Measurements from ENCODE around the gene CSTF3.
"Not testable (repeated sequence)": the region's sequence is repeated elsewhere in the genome, so short reads cannot be mapped to it uniquely, and the experiment has no call there.

The CSTF3 gene

DNA sequence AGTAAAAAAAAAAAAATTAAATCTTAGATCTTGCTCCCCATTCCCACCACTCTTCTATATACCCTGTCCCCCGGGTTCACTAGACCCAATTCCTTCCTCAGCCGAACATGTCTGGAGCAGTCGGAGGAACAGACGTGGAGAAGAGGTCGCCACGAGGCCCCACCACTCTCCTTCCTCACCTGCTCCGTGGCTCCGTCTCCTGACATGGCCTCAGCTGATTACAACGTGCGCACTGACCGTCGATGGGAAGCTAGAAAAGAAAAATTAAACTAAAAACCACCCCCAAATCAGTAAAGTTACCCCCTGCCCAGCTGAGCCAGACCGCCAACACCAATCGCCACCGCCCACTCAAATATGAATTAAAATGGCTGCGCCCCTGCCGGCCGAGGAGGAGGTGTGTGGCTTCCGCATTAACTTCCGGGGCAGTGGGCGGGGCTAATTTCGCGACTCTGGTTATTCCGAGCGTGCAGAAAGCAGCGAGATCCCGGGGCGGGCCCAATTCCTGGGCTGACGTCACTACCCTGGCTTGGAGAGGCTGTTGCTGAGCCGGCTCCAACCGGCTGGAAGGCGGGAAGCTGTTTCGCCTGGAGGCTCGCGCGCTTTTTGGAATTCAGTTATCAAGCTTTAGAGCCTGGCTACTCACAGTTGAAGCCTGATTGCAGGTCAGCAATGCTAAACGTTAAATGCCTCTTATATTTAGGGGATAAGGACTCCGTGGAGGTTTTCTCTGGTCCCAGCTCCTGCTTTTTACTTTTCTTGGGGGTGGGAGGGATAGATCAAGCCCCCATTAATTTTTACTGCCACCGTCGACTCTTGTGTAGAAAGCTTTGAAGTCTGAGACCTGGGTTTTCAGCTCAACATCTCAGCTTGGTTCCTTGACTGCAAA is at the start of gene CSTF3:
Gene CSTF3 (minus strand): TSS at position 361 of the 886 bp plus-strand sequence. CDS start 155 bp downstream, at position 206.
- DNase-seq: peak; percentile 99 to 100

- no peak for DNase-seq
Measured at GRCh38 chr11:33208150-33208549, 46.9 kb upstream of the CSTF3 start.

DNA sequence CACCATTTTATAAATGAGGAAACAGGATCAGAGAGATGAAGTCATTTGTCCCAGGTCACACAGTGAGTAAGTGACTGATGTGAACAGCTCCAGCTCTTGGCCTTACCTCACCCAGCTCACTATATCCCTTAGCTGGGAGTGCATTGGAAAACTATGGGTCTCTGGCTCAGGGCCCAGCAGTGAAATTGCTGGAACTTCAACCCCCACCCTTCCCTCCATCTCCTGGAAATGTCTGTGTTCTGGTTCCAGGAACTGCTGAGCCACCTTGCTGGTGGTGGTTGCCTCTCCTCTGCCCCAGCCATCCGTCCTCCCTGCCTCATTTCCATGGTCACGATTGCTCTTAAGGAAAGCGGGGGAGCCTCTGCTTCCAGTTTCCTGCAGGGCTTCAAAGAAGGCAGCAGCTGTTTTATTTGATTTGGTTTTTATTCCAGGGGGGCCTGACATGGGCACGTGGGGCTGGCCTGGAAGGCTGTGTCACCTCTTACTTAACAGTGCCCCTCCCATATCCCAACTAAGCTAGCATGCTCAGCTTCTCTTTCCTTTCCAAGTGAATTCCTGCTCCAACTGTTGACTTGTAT is 46.2 kb upstream of the CSTF3 start:
- DNase-seq: no peak

DNA sequence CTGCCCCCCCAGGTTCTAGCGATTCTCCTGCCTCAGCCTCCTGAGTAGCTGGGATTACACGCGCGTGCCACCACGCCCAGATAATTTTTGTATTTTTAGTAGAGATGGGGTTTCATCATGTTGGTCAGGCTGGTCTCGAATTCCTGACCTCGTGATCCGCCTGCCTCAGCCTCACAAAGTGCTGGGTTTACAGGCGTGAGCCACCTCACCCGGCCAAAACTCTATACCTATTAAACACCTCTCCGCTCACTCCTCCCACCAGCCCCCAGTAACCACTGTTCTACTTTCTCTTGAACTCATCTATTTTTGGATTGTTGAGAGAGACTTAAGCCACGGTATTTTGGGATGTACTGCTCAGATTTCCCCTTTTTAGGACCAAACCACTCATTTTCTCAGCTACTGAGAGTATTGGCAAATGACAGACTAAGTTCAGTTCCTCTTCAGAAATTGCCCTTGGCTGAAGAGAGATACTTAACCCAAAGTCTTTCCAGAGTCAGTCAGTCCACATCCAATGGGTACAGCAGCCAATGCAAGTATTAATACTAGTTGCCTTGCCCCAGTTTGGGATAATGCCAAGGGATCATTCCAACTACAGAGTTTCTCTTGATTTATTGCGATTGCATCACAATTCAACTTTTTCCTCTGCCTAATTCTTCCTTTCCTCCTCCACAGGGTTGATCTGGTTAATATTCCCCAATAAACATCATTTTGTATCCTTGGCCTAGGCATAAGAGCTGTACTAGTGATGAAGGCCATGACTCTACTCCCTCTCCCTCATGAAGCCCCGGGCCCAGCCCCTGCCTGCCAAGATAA is 36.8 kb upstream of the CSTF3 start:
- DNase-seq: no peak

GRCh38 chr11:33195462-33196173 is 34.3 kb upstream of the CSTF3 start:
- DNase-seq: peak; percentile 19 to 51

DNA sequence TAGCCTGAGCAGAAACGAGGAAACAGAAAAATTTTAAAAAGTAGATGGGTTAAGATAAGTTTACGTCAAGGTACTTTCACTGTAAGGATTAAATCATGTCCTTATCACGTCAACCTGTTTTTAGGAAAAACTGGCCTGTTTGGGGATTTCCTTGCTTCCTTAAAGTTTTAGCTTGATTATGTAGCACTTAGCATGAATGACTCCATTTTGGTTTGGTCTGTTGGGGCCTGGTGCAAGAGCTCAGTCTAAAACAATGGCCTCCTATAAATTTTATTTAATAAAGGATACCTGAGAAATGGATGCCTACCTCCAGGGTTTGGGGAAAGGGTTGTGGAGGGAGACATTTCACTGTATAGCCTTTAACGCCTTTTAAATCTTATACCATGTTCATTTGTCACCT is 33.2 kb upstream of the CSTF3 start:
- no peak for DNase-seq

- no peak for DNase-seq
Measured at GRCh38 chr11:33191467-33191866, 30.2 kb upstream of the CSTF3 start.

GRCh38 chr11:33187998-33188722 is 26.9 kb upstream of the CSTF3 start:
- DNase-seq: no peak

DNA sequence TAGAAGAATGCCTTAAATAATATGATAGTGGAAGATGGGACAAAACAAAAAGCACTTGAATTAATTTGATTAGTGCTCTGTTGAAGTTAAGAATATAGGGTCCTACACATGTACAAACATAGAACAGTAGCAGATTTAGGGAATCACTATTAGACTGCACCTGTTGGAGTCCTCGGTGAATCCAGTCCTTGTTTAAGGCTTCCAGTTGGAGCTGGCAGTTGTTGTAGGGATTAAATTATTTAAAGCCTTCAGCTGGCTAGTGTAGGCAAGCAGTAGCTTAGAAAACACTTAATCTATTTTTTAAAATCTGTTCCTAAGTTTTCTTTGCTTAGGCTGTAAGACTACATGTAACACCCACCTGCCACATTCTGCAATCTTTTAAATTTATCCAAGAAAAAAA is 24.5 kb upstream of the CSTF3 start:
- no peak for DNase-seq

- no peak for DNase-seq
Measured at GRCh38 chr11:33182246-33182878, 21.1 kb upstream of the CSTF3 start.

GRCh38 chr11:33179348-33179803 is 18.1 kb upstream of the CSTF3 start:
- DNase-seq: no peak

- DNase-seq: no peak
Measured at GRCh38 chr11:33178443-33179180, 17.3 kb upstream of the CSTF3 start.

- DNase-seq: no peak
Measured at GRCh38 chr11:33177676-33178336, 16.5 kb upstream of the CSTF3 start.

GRCh38 chr11:33176760-33177159 is 15.5 kb upstream of the CSTF3 start:
- not testable (repeated sequence) for DNase-seq

DNA sequence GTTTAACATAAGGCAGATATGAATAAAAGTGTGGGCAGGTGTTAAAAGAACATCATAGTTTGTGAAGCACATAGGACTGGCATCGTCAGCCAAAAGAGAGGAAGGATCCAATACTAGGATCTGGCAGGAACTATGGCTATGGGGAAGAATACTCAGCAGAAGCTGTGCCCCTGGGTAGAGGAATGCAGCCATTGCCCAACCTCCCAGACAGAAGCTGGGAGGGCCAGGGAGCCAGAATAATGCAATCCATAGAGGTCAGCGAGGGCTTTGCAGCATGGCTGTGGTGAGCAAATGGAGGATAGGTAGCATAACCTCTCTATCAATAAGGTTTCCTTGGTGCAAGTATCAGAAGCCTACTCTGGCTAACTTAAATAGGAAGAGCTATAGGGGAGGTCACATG is 11.7 kb upstream of the CSTF3 start:
- DNase-seq: no peak

DNA sequence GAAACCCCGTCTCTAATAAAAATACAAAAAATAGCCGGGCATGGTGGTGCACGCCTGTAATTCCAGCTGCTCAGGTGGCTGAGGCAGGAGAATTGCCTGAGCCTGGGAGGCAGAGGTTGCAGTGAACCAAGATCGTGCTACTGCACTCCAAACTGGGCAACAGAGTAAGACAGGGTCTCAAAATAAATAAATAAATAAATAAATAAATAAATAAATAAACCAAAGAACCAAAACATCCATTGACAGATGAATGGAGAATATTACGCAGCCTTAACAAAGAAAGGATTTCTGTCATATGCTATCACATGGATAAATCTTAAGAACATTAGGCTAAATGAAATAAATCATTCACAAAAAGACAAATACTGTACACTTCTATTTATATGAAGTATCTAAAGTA is 11.1 kb upstream of the CSTF3 start:
- no peak for DNase-seq

GRCh38 chr11:33171251-33171650 is 10.0 kb upstream of the CSTF3 start:
- DNase-seq: no peak

GRCh38 chr11:33168709-33169200 is 7.5 kb upstream of the CSTF3 start:
- DNase-seq: no peak

GRCh38 chr11:33162831-33163230 is 1.6 kb upstream of the CSTF3 start:
- no peak for DNase-seq

- no peak for DNase-seq
Measured at GRCh38 chr11:33160587-33160986, 693 bp downstream of the CSTF3 start.
